ENCODE results near the gene WDR81. TPM values are rescaled to one million over a fixed set of nuclear protein-coding genes. Genes with fewer than 3 reads are reported as not detected.

The WDR81 gene
- total RNA-seq, 2 experiments from 2014 or later, result 19.1 to 24.4 TPM

DNA sequence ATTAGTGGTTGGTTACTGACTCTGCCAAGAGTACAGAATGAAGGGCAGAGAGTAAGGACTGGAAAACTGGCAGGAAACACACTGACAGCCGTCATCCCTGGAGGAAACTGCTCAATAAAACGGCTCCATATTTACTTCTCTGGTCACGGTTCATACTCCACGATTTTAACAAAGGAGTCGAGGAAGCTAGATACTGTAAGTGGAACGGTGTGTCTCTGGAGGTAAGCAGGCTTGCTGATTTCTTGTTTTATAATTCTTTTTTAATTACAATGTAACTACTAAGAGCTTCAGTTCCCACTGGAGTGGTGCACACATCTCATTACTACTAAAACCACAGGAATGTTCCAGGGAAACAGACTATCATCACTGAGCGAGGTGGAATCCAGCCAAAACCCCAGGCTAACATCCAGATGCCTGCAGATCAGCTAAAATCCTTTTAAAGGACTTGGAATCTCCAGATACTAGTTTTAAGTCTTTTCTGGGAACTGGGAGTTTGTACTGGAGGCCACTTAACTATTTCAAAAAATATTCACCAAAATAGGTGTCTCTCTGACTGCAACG lies 55.1 kb downstream of the WDR81 start:
- no peak for DNase-seq (ENCODE audit: low spot score)
- no peak overlapping the region for H3K4me2 ChIP-seq (ENCODE audit: low read length)
- no peak overlapping the region for H2AFZ ChIP-seq (ENCODE audit: low read length)
- H3K9me3 ChIP-seq (ENCODE audit: low read length), result no peaks in the 10 kb centered on the region
- no peaks in the 10 kb centered on the region for H3K4me1 ChIP-seq (ENCODE audit: insufficient read depth, low read length, poor library complexity, severe bottlenecking)
- CTCF ChIA-PET (ENCODE audit: unreplicated experiment), result no interaction called here
- TF ChIP-seq EZH2phosphoT487 (IDR thresholded peaks at IDR 0.05; ENCODE audit: borderline replicate concordance, low read depth, low read length) (no peak), CTCF (conservative IDR thresholded peaks at IDR 0.05; ENCODE audit: low read length) (no peak)
- peaks cover 74% of the 10 kb centered on the region for H3K36me3 ChIP-seq (ENCODE audit: insufficient read depth, low read length)
- intact Hi-C loops (cut with micrococcal nuclease; ENCODE audit: unreplicated experiment), result no loop called here
- H3K9me2 ChIP-seq (ENCODE audit: insufficient read depth, low read length), result no peaks in the 10 kb centered on the region
- POLR2A ChIA-PET, result no interaction called here
- no peaks in the 10 kb centered on the region for H3K79me2 ChIP-seq (ENCODE audit: insufficient read depth, low read depth, low read length)
- no peak overlapping the region for H3K4me3 ChIP-seq (ENCODE audit: low read depth, low read length, poor library complexity, severe bottlenecking)
- H3K27ac ChIP-seq (ENCODE audit: low read depth, low read length, poor library complexity, severe bottlenecking), result no peak overlapping the region
- TSS peak; percentile 45 for BruUV-seq (replicated peaks)
- H4K20me1 ChIP-seq (ENCODE audit: insufficient read depth, low read length), result no peaks in the 10 kb centered on the region

DNA sequence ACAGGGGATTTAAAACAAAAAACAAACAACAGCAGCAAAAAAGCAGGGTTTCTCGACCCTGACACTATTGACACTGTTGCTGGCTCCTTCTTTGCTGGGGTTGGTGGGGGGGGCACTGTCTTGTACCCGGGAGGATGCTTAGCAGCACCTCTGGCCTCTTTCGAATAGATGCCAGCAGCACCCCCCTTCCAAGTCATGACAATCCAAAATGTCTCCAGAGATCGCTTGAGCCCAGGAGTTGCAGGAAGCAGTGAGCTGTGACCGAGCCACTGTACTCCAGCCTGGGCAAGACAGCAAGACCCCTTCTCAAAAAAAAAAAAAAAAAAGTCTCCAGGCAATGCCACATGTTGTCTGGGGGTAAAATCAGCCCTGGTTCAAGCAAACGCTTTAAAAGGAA lies 57.7 kb downstream of the WDR81 start:
- TF ChIP-seq CTCF (conservative IDR thresholded peaks at IDR 0.05; ENCODE audit: low read length) (no peak), EZH2phosphoT487 (IDR thresholded peaks at IDR 0.05; ENCODE audit: borderline replicate concordance, low read depth, low read length) (no peak)
- intact Hi-C loops (cut with micrococcal nuclease; ENCODE audit: unreplicated experiment), result no loop called here
- H3K9me2 ChIP-seq (ENCODE audit: insufficient read depth, low read length), result no peaks in the 10 kb centered on the region
- H4K20me1 ChIP-seq (ENCODE audit: insufficient read depth, low read length), result no peaks in the 10 kb centered on the region
- H3K36me3 ChIP-seq (ENCODE audit: insufficient read depth, low read length), result peaks cover 81% of the 10 kb centered on the region
- no peak overlapping the region for H3K4me3 ChIP-seq (ENCODE audit: low read depth, low read length, poor library complexity, severe bottlenecking)
- no peak for DNase-seq (ENCODE audit: low spot score)
- POLR2A ChIA-PET, result interaction anchor here (0.6 kb wide), 1 partner anchor 78 kb away, joined by 5 read pairs; no protein-coding TSS in a partner anchor
- no peak overlapping the region for H3K4me2 ChIP-seq (ENCODE audit: low read length)
- no peaks in the 10 kb centered on the region for H3K79me2 ChIP-seq (ENCODE audit: insufficient read depth, low read depth, low read length)
- no TSS peak for BruUV-seq (replicated peaks)
- CTCF ChIA-PET (ENCODE audit: unreplicated experiment), result interaction anchor here (0.5 kb wide), 1 partner anchor 37 kb away, joined by 3 read pairs; no protein-coding TSS in a partner anchor
- no peaks in the 10 kb centered on the region for H3K9me3 ChIP-seq (ENCODE audit: low read length)
- no peak overlapping the region for H3K27ac ChIP-seq (ENCODE audit: low read depth, low read length, poor library complexity, severe bottlenecking)
- H3K4me1 ChIP-seq (ENCODE audit: insufficient read depth, low read length, poor library complexity, severe bottlenecking), result no peaks in the 10 kb centered on the region
- no peak overlapping the region for H2AFZ ChIP-seq (ENCODE audit: low read length)

- Histone ChIP-seq H3K36me3 (ENCODE audit: insufficient read depth, low read length) (peaks cover 80% of the 10 kb centered on the region), H2AFZ (ENCODE audit: low read length) (no peak overlapping the region), H4K20me1 (ENCODE audit: insufficient read depth, low read length) (no peaks in the 10 kb centered on the region), H3K9me2 (ENCODE audit: insufficient read depth, low read length) (no peaks in the 10 kb centered on the region), H3K79me2 (ENCODE audit: insufficient read depth, low read depth, low read length) (no peaks in the 10 kb centered on the region), H3K4me2 (ENCODE audit: low read length) (no peak overlapping the region), H3K9me3 (ENCODE audit: low read length) (no peaks in the 10 kb centered on the region), H3K4me1 (ENCODE audit: insufficient read depth, low read length, poor library complexity, severe bottlenecking) (no peaks in the 10 kb centered on the region), H3K27ac (ENCODE audit: low read depth, low read length, poor library complexity, severe bottlenecking) (no peak overlapping the region), H3K4me3 (ENCODE audit: low read depth, low read length, poor library complexity, severe bottlenecking) (no peak overlapping the region)
- POLR2A ChIA-PET, result interaction anchor here (0.6 kb wide), 1 partner anchor 453 kb away, joined by 4 read pairs; no protein-coding TSS in a partner anchor
- DNase-seq (ENCODE audit: low spot score), result no peak
- BruUV-seq (replicated peaks), result no TSS peak
- CTCF ChIA-PET (ENCODE audit: unreplicated experiment), result no interaction called here
- intact Hi-C loops (cut with micrococcal nuclease; ENCODE audit: unreplicated experiment), result no loop called here
- TF ChIP-seq EZH2phosphoT487 (IDR thresholded peaks at IDR 0.05; ENCODE audit: borderline replicate concordance, low read depth, low read length) (no peak), CTCF (conservative IDR thresholded peaks at IDR 0.05; ENCODE audit: low read length) (no peak)
Observed at GRCh38 chr17:1783271-1783670, 58.8 kb downstream of the WDR81 start.

Data from OCI-LY7 (cell line).